HG03175 (cell line): ENCODE data around the gene NSUN2.

Experiments
- ATAC-seq: cut with Tn5 transposase; IDR thresholded peaks from one replicate; pipeline ENCODE4 v1.9.1; 2021; ENCODE audit warnings: mild to moderate bottlenecking, moderate library complexity; ENCODE audit not compliant: unreplicated experiment

The NSUN2 gene

DNA sequence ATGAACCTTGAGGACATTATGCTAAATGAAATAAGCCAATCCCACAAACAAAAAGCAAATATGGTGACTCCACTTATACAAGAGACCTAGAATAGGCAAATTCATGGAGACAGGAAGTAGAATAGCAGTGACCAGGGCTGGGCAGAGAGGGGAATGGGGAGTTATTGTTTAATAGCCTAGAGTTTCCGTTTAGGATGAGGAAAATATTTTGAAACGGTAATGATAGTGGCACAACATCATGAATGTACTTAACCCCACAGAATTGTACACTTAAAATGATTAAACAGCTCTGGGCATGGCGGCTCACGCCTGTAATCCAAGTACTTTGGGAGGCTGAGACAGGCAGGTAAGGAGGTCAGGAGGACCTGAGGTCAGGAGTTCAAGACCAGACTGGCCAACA is 65.8 kb downstream of the NSUN2 start:
- ATAC-seq, result no peak

DNA sequence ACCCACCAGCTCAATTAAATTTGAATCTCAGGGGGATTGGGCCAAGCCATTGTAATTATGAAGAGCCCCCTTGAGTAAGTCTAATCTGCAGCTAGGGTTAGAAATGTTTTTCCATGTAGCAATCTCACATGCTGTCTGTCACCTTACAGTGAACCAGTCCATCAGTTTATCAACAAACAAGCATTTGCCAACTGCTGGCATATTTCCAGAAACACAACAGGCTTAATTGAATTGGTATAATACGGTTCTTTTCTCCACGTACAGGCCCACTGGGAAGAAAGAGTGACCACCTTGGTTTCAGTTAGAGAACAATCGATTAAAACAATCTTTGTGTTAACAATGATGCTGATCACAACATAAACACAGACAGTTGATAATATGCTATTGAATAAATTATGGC is 67.4 kb downstream of the NSUN2 start:
- ATAC-seq, result no peak

DNA sequence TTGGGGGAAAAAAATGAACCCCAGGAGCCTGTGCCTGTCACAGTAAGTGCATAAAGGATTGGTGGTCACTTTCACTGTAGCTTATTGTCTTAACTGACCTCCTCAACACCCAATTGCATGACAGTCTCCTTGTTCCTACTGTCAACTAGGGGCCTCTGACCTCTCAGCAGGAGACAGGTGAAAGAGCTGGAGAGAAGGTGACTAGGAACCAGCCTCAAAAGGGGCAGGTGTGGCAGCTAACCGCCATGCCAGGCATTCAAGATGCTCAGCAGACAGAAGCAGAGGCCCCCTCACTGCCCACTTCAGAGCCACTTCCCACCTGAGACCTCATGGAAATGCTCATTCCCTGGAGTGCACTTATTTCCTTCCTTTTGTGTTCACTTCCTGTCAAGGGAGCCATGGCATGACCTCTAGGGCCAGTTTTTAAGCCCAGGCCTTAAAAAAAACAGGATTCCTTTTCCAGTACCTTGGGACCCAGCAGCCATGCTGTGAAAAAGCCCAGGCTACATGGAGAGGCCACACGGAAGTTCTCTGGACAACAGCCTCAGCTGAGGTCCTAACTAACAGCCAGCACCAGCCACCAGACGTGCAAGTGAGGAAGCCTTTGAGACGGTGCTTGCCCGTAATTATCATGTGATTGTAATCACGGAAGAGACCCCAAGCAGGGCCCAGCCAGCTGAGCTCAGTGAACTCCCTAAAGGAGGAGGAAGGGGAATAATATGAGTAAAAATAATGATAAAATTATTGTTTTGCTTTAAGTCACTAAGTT is 74.9 kb downstream of the NSUN2 start:
- no peak for ATAC-seq

DNA sequence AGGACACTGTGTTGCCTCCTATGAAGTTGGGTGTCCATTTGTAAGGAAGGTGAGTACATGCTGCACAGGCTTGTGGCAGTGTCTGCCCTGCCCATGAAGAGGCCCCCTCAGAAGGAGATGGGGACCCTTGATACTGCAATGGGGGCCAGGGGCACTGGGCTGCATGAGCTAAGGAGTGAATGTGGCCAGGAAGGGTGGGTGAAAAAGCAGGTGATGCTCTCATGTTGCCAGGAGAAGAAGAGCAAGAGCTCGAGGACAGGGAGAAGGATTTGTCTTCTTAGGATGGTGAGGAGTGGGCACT is 76.1 kb downstream of the NSUN2 start:
- no peak for ATAC-seq

DNA sequence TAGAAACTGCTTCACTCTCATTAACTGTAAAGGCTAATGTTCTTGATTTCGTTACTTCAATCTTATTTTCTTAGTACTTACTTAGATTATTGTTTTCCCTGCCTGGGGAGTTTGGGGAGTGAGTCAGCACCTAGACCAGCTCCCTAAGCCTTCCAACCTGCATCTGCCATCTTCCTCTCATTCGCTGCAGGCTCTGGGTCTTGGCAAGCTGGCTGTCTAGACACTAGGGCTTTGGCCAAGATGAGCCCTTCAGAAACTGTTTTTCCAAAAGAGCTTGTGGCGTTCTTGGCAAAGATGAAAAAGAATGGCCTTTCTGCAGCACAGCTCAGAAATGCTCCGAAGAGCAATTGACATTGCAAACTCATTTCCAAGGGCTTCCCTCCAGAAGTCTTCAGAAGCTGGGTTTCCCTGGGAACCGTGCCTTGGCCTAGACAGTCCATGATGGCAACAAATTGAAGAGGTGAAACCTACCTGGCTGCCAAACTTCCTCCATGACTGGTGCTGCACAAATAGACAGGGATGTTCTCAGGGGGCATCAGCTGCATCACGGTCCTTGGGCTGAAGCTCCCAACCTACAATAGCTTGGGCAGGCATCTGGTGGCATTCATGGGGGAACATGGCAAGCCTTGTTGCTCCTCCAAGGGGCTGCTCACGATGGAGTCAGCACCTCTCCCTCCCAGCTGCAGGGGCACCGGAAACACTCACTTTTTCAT is 76.6 kb downstream of the NSUN2 start:
- no peak for ATAC-seq

DNA sequence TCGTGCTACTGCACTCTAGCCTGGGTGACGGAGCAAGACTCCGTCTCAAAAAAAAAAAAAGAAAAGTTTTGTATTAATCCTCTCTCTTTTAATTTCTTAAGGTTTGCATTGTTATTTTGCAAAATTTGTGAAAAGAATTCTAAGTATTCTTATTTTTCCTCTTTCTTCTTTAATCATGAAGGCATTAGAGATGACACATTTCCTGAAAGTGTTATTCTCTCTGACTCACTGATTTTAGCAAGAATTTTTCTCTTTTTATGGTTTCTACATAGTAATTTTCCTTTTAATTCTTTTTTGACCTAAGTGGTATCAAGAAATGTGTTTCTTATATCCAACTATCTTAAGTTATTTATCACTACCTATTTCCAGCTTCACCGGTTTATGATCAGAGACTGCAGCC is 78.0 kb downstream of the NSUN2 start:
- ATAC-seq, result no peak

DNA sequence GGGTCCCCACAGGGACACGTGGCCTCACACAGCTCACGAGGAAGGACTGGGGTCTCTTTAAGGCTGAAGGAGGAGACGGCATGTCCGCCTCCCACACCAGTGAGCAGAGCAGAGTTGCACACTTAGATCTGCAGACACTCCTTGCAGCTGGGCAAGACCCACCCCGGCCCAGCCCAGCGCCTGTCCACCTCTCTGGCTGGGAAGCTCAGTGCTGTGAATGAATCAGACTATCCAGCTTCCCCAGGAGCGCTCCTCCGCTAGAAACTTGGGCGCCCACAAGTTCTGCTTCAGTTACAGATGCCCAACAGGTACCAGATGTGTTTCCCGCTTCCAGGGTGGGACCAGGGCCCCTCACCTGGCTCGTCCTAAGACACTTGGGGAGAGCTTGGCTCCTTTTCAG is 78.9 kb downstream of the NSUN2 start:
- no peak for ATAC-seq

DNA sequence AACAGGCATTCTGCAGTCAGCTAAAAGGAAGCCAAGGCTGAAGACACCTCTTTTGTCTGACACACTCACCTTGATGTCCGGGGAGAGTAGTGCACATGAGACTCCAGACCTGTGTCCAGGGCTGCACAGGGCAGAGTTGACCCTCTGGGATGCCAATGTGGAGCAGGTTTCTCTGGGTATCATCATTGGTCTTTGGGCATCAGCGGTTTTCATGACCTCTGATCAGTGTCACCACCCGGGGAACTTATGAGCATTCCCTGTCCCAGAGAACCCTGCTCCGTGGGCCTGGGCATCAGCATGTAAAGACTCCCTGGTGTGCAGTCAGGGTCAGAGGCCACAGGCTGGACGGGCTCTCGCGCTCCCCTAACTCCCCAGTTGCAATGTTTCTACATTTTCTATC is 80.2 kb downstream of the NSUN2 start:
- no peak for ATAC-seq

DNA sequence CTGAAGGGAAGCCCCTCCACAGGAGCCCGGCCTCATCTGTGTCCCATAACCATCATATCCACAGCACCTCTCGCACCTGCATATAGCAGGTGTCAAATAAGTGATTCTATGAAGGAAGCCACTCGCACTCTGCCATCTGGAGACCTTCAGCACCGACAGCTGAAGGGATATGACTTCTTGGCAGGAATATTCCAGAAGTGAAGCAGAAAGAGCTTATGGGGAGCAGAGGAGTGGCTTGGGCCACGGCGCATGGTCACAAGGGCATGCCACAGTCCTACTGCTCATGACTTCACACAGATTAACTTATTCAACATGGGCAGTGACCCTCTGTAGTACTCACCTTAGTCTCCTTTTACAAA is 80.9 kb downstream of the NSUN2 start:
- no peak for ATAC-seq

DNA sequence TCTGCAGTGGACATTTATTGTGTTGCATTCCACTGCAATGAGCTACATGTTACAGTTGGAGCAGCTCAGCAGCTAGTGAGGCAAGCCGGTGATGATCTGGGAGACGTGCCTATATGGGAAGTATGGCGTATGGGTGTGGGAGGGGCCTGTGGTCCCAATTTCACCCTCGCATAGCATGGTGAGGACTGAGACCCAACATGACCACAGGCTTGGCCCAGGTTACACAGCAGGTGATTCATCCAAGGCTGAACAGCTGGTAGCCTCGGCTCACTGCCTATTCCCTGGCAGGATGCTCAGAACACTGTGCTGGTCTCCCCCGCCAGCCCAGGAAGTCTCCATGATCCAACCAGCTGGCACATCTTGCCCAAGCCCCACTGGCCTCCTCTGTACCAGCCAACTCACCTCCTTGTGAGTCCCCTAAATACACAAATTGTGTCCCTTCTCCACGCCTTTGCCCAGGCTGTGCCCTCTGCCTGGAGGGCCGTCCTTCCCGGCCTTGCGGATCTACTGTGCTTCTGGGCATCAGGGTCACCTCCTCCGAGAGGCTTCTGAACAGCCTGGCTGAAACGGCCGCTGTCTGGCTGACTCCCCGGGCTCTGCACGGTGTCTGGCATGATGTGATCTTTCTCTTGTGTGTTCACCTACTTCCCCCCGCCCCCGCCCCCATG is 81.4 kb downstream of the NSUN2 start:
- no peak for ATAC-seq

DNA sequence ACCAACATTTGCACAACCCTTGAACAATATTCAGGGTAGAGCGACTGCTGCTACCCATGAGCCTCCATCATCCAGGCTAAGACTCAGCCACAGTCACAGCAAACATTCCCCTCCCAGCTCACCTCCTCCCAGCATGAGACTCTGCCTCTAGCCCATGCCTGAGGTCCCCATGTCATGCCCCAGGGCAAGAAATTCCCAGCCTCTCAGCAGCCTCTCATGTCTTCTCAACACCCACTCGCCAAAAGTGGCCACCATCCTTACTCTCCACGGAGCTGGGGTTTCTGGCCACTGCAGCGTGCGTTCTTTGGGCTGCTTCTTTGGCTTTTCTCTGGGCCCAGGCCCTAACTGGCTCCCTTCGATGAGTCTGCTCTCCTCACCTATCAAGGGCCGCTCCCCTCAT is 82.2 kb downstream of the NSUN2 start:
- no peak for ATAC-seq
